Measurements from ENCODE around the gene AQP5. TPM values are rescaled to one million over a fixed set of nuclear protein-coding genes. Genes with fewer than 3 reads are reported as not detected.

AQP5 gene
- polyA plus RNA-seq, 3 donors from 2014 or later: not detected

DNA sequence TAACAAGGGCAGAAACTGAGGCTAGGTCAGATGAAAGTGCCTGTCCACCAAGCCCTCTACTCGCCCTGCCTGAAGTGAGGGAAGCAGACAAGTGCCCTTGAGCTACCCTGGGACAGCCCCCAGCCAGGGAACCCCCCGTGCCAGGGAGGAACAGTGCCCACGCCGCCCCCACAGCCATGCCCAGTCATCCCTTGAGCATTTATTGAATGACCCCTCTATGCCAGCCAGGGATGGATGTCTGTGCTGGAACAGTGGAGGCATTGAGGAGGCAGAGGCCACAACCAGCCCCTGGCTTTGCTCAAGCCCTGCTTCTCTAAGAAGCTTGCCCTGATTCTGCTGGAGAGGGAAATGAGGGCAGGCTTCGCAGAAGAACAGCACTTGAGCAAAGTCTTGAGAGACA is 7.4 kb downstream of the AQP5 start:
- no peak for DNase-seq
- Mint-ChIP-seq H3K27ac (no peak overlapping the region), H3K9me3 (no peaks in the 10 kb centered on the region), H3K27me3 (ENCODE audit: low read depth in 3 of 3) (peaks cover 2 to 17% (median 7%) of the 10 kb centered on the region in 3 donors), H3K4me1 (peaks cover 6 to 10% of the 10 kb centered on the region in 2 donors), H3K36me3 (no peaks in the 10 kb centered on the region), H3K4me3 (no peak overlapping the region)

DNA sequence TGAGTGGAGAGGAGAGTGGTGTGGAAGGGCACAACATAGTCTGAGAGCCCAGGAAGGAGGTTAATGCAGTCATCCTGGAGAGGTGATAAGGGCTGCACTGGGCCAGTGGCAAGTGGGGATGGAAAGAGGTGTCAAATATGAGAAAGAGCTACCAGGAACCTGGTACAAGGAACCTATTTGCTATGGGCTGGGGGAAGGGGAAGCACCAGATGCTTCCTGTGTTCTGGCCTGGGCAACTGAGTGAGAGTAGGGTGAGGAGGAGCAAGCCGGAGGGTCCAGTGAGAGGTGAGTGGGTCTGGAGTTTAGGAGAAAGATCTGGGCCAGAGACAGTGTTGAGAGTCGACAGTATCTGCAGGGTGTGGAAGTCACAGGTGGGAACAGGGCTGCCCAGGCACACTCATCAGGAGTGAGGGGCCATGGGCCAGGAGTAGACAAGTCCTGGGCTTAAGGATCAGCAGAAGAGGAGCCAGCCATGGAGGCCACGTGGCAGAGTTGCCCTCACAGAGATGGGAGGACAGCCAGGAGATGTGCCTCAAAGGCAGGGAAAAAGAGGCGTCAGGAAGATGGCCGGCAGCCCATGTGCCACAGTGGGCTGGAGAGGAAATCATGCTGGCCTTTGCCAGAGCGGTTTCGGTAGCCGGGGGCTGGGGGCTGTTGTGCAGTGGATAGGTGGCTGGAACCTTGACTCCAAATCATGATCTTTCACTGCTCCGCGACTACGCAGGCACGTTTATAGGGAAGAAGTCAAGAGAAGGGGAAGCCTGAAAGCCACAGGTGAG is 8.2 kb downstream of the AQP5 start:
- Mint-ChIP-seq H3K4me3 (no peak overlapping the region), H3K27ac (no peak overlapping the region), H3K4me1 (peaks cover 6 to 10% of the 10 kb centered on the region in 2 donors), H3K27me3 (ENCODE audit: low read depth in 3 of 3) (peaks cover 2 to 13% (median 2%) of the 10 kb centered on the region in 3 donors), H3K36me3 (no peaks in the 10 kb centered on the region), H3K9me3 (no peaks in the 10 kb centered on the region)
- DNase-seq: no peak

DNA sequence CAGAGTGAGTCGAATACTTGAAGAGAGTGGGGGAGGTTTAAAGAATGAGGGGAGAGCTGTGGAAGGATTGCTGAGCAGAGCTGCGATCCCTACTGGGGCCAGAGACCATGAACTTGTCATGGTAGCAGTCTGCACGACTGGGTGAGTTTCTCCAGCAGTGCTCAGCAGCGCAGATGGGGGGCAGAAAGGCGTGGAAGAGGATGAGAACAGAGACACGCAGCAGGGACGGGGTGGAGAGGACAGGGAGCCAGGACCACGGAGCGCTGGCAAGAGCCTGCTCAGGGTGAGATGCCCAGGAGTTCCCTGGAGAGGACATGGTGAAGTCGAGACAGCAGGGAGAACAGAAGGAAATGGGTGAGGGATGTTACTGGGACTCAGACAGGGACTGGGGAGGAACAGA is 9.0 kb downstream of the AQP5 start:
- Mint-ChIP-seq H3K27me3 (ENCODE audit: low read depth in 3 of 3) (peaks cover under 1 to 10% (median 2%) of the 10 kb centered on the region in 3 donors), H3K36me3 (no peaks in the 10 kb centered on the region), H3K9me3 (no peaks in the 10 kb centered on the region), H3K4me1 (peaks cover 6 to 10% of the 10 kb centered on the region in 2 donors), H3K27ac (no peak overlapping the region), H3K4me3 (no peak overlapping the region)
- no peak for DNase-seq

DNA sequence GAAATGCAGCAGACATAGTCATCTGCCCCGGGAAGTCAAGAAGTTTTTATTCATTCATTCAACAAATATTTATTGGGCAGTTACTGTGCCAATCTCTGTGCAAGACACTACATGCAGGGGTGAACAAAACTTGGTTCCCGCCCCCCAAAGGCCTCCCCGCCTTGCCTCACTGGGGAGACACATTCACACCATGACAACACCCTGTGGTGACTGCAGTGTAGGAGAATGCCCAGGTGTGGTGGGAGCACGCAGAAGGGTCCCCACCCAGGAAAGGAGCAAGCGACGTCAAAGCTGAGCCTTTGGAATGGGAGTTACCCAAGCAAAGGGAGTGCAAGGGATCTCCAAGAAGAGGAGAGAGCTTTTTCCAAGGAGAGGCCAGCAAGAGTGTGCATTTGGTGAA is 9.5 kb downstream of the AQP5 start:
- Mint-ChIP-seq H3K9me3 (no peaks in the 10 kb centered on the region), H3K36me3 (no peaks in the 10 kb centered on the region), H3K4me1 (peaks cover 6 to 10% of the 10 kb centered on the region in 2 donors), H3K4me3 (no peak overlapping the region), H3K27me3 (ENCODE audit: low read depth in 3 of 3) (peaks cover 0 to 8% (median under 1%) of the 10 kb centered on the region in 3 donors), H3K27ac (no peak overlapping the region)
- DNase-seq: no peak

DNA sequence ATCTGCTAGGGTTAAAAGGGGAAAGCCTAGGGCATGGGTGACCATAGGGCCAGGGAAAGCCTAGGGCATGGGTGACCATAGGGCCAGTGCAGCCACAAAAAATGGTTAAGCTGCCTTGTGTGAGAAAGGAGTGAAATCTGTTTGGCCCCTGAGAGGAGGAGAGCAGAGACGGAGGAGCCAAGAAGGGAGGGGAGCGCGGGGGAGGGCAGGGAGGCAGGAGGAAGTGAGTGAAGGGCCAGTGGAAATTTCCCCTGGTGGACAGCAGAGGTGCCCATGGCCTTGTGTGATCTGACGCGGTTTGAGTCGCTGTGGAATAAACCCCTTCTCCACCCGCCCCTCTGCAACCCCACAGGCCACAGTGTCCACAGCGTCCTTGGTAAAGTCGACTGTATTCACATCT is 10.5 kb downstream of the AQP5 start:
- no peak for DNase-seq

DNA sequence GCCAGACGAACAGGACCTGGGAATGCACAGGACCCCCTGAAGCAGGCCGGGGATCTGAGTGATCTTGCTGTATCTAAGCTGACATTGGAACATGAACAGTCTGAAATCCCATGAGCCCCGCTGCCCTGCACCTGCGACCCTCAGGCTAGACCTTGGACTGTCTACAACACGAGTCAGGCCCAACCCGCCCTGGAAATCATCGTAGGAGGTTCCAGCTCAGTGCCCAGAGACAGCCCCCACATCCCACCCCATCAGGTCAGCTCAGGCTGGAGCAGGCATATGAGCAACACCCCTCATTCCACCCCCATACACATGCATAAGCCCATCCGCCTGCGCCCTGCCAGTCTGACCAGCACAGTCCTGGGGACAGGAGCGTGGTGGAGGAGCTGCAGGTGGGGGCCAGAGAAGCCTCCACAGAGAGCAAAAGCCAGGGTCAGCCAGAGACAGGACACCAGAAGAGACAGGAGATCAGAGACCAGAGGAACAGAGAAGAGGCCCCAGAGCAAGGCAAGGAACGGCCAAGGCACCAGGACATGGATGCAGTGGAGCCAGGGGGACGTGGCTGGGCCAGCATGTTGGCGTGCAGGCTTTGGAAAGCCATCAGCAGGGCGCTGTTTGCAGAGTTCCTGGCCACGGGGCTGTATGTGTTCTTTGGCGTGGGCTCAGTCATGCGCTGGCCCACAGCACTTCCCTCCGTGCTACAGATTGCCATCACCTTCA is 11.1 kb downstream of the AQP5 start, which contains the start of gene AQP6:
Gene AQP6 (plus strand): TSS at position 307 of the 720 bp plus-strand sequence. CDS start 227 bp downstream, at position 534.
- Mint-ChIP-seq H3K36me3 (no peaks in the 10 kb centered on the region), H3K4me1 (no peaks in the 10 kb centered on the region), H3K4me3 (no peak within 1 kb of the TSS), H3K9me3 (no peaks in the 10 kb centered on the region), H3K27ac (no peak within 1 kb of the TSS), H3K27me3 (ENCODE audit: low read depth in 3 of 3) (no peaks in the 10 kb centered on the region)
- no peak for DNase-seq

More for the DNA sequence above, 10.5 kb downstream of the AQP5 start:
- Mint-ChIP-seq H3K27me3 (ENCODE audit: low read depth in 3 of 3) (peaks cover 0 to 3% (median 0%) of the 10 kb centered on the region in 3 donors), H3K4me1 (peaks cover 2 to 4% of the 10 kb centered on the region in 2 donors), H3K36me3 (no peaks in the 10 kb centered on the region), H3K9me3 (no peaks in the 10 kb centered on the region), H3K27ac (no peak overlapping the region), H3K4me3 (no peak overlapping the region)

DNA sequence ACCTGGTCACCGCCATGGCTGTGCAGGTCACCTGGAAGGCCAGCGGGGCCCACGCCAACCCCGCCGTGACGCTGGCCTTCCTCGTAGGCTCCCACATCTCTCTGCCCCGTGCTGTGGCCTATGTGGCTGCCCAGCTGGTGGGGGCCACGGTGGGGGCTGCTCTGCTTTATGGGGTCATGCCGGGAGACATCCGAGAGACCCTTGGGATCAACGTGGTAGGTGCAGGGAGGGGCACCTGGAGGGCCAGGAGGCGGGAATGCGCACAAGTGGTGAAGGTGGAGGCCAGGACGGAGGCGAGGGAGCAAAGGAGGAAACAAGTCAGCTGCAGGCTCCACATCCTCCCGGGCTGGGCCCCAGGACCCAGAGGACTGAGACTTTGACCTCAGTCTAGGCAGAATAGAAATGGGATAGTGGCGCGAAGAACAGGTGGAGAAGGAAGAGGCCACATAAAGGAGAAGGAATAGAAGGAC is 11.7 kb downstream of the AQP5 start:
- Mint-ChIP-seq H3K27ac (no peak overlapping the region), H3K36me3 (no peaks in the 10 kb centered on the region), H3K27me3 (ENCODE audit: low read depth in 3 of 3) (no peaks in the 10 kb centered on the region), H3K4me3 (no peak overlapping the region), H3K9me3 (no peaks in the 10 kb centered on the region), H3K4me1 (no peaks in the 10 kb centered on the region)
- DNase-seq: no peak

DNA sequence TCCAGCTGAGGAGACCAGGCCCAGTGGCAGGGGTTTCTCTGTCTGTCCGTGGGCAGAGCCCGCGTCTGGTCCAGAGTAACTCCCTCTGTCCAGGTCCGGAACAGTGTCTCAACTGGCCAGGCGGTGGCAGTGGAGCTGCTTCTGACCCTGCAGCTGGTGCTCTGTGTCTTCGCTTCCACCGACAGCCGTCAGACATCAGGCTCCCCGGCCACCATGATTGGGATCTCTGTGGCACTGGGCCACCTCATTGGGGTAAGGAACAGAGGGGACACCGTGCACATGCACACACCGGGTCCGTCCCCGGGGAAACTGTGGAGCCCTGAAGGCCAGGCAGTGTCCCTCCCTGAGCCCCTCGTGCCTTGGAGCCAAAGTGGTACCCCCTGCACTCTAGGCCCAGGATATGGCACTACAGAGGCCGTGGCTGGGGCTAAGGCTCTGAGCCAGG is 12.6 kb downstream of the AQP5 start:
- H3K36me3 Mint-ChIP-seq: no peaks in the 10 kb centered on the region
- H3K4me3 Mint-ChIP-seq: no peak overlapping the region
- no peaks in the 10 kb centered on the region for H3K27me3 Mint-ChIP-seq (ENCODE audit: low read depth in 3 of 3)
- no peak for DNase-seq
- H3K4me1 Mint-ChIP-seq: no peaks in the 10 kb centered on the region
- no peaks in the 10 kb centered on the region for H3K9me3 Mint-ChIP-seq
- no peak overlapping the region for H3K27ac Mint-ChIP-seq

DNA sequence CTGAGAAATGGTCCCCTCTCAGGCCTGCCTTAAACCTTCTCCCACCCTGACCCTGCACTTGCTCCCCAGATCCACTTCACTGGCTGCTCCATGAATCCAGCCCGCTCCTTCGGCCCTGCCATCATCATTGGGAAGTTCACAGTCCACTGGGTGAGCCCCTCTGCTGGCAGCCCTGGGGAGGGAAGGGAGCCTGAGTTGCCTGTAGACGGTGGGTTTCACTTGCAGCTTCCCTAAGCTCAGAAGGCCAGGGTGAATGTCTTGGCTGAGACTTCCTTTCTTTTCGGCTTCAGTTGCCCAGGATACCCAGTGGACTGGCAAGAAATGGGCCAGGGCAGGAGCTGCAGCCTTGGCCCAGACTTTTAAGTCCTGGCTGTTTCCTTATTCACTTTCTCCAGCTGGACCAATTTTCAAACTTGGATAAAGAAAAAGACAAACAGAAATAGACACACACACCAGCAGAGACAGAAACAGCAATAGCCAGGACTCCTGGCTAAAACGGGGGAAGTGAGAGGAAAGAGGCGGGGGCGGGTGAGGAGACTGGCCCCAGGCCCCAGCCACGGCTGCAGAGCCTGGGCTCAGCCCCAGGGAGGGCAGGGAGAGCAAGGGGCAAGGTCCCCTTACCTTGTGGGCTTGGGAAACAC is 13.1 kb downstream of the AQP5 start:
- Mint-ChIP-seq H3K4me3 (no peak overlapping the region), H3K9me3 (no peaks in the 10 kb centered on the region), H3K4me1 (no peaks in the 10 kb centered on the region), H3K27ac (no peak overlapping the region), H3K27me3 (ENCODE audit: low read depth in 3 of 3) (no peaks in the 10 kb centered on the region), H3K36me3 (no peaks in the 10 kb centered on the region)
- no peak for DNase-seq

DNA sequence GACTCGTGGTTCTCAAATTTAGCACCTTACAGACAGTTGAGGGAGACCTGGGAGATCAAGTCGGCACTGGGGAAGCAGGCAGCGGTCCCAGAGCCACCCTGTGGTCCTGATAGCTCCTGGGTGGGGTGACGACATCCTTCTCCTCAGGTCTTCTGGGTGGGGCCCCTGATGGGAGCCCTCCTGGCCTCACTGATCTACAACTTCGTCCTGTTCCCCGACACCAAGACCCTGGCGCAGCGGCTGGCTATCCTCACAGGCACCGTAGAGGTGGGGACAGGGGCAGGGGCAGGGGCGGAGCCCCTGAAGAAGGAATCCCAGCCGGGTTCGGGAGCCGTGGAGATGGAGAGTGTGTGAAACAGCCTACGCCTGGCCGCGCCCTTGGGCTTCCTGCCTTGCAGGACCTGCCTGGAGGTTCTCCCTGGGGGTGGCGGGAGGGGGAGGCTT is 13.7 kb downstream of the AQP5 start:
- Mint-ChIP-seq H3K9me3 (no peaks in the 10 kb centered on the region), H3K36me3 (no peaks in the 10 kb centered on the region), H3K27ac (no peak overlapping the region), H3K4me1 (no peaks in the 10 kb centered on the region), H3K27me3 (ENCODE audit: low read depth in 3 of 3) (no peaks in the 10 kb centered on the region), H3K4me3 (no peak overlapping the region)
- DNase-seq: no peak

DNA sequence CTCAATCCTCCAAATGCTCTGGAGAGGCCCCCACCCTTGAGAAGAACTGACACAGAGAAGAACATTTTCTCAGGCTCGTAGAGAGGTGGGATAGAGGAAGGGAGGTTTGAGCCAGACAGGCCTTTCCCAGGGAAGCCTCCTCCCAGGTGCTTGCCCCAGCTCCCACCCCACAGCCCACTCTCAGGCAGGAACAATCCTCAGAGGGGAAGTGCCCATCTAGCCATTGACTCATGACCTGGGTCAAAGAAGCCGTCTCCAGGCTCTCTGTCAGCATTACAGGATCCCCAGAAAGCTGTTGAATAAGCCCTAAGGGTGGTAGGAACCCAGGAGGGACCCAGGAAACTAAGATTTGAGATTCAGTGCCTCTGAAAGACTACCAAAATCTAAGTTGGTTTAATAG is 14.9 kb downstream of the AQP5 start:
- H3K27me3 Mint-ChIP-seq (ENCODE audit: low read depth in 3 of 3): no peaks in the 10 kb centered on the region
- no peak overlapping the region for H3K27ac Mint-ChIP-seq
- no peak for DNase-seq

DNA sequence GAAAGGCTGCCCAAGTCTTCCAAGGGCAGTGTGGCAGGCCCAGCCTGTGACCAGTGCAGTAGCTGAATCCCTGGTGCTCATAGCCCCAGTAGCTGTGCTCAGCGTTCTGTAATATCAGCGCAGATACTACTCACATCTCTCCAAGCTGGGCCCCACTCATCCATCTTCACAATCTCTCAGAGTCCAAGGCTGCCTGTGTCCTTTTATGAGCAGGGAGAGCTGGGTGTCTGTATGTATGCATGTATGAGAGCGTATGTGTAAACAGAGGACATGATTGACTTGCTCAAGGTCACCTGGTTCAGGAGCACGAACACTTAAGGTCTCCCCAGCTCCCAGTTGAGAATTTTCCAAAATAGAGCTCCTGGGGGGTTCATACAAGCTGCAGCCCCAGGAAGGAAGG is 16.5 kb downstream of the AQP5 start:
- Mint-ChIP-seq H3K27me3 (ENCODE audit: low read depth in 3 of 3) (no peaks in the 10 kb centered on the region), H3K4me3 (no peak overlapping the region), H3K9me3 (no peaks in the 10 kb centered on the region), H3K27ac (no peak overlapping the region), H3K4me1 (no peaks in the 10 kb centered on the region), H3K36me3 (peaks cover 0 to 4% (median 0%) of the 10 kb centered on the region in 3 donors)
- DNase-seq: no peak

More for the DNA sequence above, 14.9 kb downstream of the AQP5 start:
- Mint-ChIP-seq H3K4me1 (no peaks in the 10 kb centered on the region), H3K4me3 (no peak overlapping the region), H3K9me3 (no peaks in the 10 kb centered on the region), H3K36me3 (no peaks in the 10 kb centered on the region)

DNA sequence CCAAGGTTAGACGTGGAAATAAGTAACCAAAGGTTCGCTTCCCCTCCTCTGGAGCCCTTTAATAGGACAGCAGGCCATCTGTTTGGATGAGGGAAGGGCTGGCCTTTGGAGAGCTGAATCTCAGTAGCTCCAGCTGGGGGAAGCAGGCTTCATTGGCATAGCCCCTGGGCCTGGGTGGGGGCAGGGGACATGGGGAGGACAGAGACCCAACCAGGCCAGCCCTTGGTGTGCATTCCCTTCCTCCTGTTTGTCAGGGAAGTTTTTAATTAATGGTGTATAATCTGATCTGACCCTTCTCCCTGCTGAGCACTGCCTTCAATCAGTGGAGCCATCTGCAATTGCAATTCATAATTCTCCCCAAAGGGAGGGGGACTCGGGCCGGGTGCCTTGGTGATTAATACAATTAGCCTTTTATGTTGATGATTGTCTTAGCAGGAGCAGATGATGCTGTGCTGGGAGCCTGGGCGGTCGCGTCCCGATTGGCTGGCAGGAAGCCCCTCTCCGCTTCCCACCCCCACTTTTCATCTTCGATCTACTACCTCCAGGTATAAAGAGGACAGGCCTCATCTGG is 17.4 kb downstream of the AQP5 start:
- no peak for DNase-seq
- Mint-ChIP-seq H3K36me3 (peaks cover 0 to 4% (median 0%) of the 10 kb centered on the region in 3 donors), H3K27ac (no peak overlapping the region), H3K9me3 (no peaks in the 10 kb centered on the region), H3K4me1 (no peaks in the 10 kb centered on the region), H3K4me3 (no peak overlapping the region), H3K27me3 (ENCODE audit: low read depth in 3 of 3) (no peaks in the 10 kb centered on the region)
